DMS79 (cell line): ENCODE data around the gene OR10K2.

Experiments used
- DNase-seq: peaks from one replicate; lab custom pipeline; 2025; lab: John Stamatoyannopoulos, UW

Gene OR10K2

GRCh38 chr1:158371188-158371953, 54.7 kb downstream of the OR10K2 start:
- DNase-seq: no peak
